Common myeloid progenitor, CD34-positive (primary cell): ENCODE data around the gene OPTC.

Experiments
- CTCF ChIA-PET: fragments of 350-600 bp; sonication (Branson Sonifier 250); formaldehyde crosslinking; loops from one replicate; lab custom pipeline; 2021; ENCODE audit warnings: antibody characterized with exemption; lab: Charles Lee
- POLR2A ChIA-PET: fragments of 350-600 bp; sonication (Branson Sonifier 250); formaldehyde crosslinking; loops from one replicate; lab custom pipeline; 2021; ENCODE audit warnings: antibody characterized with exemption; lab: Charles Lee
- DNase-seq, 3 donors: peaks; one replicate each; pipeline versions ENCODE4 v3.0.0 to v3.0.0-alpha.2; 2013
- H3K27ac ChIP-seq, 2 experiments: 1 replicate in 1 of 2; 2 replicates in 1 of 2; pipeline ENCODE4 v1.7.0; 2013; ENCODE audit warnings: inconsistent platforms in 2 of 2, low read length in 2 of 2, mild to moderate bottlenecking in 2 of 2, low read depth in 1 of 2, moderate library complexity in 1 of 2; ENCODE audit not compliant: severe bottlenecking in 2 of 2, insufficient read depth in 1 of 2, poor library complexity in 1 of 2
- H3K27me3 ChIP-seq, 5 experiments: replicated peaks in 2 of 5; 1 replicate in 3 of 5; 2 replicates in 2 of 5; pipeline versions ENCODE4 v1.6.1 to v1.7.0; 2013; ENCODE audit warnings: low read length in 4 of 5, mild to moderate bottlenecking in 2 of 5, moderate library complexity in 2 of 5, inconsistent platforms in 1 of 5; ENCODE audit not compliant: insufficient read depth in 5 of 5, control insufficient read depth in 4 of 5
- H3K36me3 ChIP-seq, 4 experiments: 1 replicate in 2 of 4; 2 replicates in 2 of 4; pipeline versions ENCODE4 v1.6.1 to v1.7.0; 2013; ENCODE audit warnings: low read length in 3 of 4, control low read depth in 1 of 4, mild to moderate bottlenecking in 1 of 4; ENCODE audit not compliant: control insufficient read depth in 4 of 4, insufficient read depth in 4 of 4
- H3K4me1 ChIP-seq, 4 experiments: 1 replicate in 3 of 4; 2 replicates in 1 of 4; pipeline versions ENCODE4 v1.6.1 to v1.7.1; 2013; ENCODE audit warnings: low read length in 3 of 4, mild to moderate bottlenecking in 3 of 4, control low read depth in 1 of 4, inconsistent platforms in 1 of 4, moderate library complexity in 1 of 4; ENCODE audit not compliant: control insufficient read depth in 4 of 4, insufficient read depth in 4 of 4; ENCODE audit errors: control extremely low read depth in 1 of 4
- H3K4me3 ChIP-seq, 7 experiments: 1 replicate in 4 of 7; 2 replicates in 3 of 7; pipeline versions ENCODE4 v1.5.1 to v1.7.0; 2013; ENCODE audit warnings: mild to moderate bottlenecking in 7 of 7, low read length in 6 of 7, moderate library complexity in 6 of 7, inconsistent platforms in 2 of 7, low read depth in 2 of 7, control low read depth in 1 of 7; ENCODE audit not compliant: insufficient read depth in 4 of 7, control insufficient read depth in 1 of 7; ENCODE audit errors: extremely low read depth in 1 of 7
- H3K9me3 ChIP-seq, 5 experiments: 1 replicate in 4 of 5; 2 replicates in 1 of 5; pipeline versions ENCODE4 v1.6.1 to v1.7.1; 2013; ENCODE audit warnings: low read length in 4 of 5, mild to moderate bottlenecking in 2 of 5, inconsistent platforms in 1 of 5, low read depth in 1 of 5, moderate library complexity in 1 of 5; ENCODE audit not compliant: control insufficient read depth in 4 of 5, insufficient read depth in 2 of 5; ENCODE audit errors: control extremely low read depth in 1 of 5
- WGBS: methylation state at CpG from one replicate; pipeline ENCODE4 v1.1.5; 2013; ENCODE audit not compliant: insufficient coverage; 5-methylcytosine and 5-hydroxymethylcytosine counted together

OPTC gene

DNA sequence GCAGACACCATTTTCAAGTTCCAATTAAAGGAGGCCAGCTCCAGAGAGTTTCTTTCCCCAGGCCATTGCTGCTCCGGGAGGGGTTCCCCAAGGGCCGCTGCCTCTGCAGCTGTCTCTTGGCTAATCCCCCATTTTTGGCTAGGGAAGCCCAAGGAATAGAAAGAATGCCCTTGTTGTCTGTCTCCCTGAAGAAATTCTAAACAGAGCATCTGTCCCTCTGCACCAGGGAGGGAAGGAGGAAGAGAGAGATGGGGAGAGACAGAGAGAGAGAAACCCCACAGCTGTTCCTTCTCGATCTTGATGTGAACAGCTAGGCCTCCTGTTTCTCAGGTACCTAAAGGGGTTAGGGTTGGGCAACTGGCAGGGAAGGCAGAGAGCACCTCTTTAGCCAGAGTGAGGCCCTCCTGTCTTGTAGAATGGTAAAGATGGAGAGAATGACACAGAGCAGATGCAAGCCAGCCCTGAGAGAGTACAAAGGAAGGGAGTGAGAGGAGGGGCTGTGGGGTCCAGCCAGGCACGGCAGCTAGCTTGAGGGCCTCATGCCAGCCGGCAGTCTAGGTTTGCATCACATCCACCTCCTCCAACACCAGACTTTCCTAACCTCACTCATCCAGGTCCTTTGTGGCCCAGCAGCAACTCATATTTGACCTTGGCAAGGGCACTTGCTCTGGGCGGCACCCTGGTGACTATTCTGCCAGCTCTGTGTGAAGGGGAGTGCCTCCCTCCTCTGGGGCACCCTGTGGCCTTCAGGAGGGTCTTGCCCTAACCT, 13.1 kb downstream of the OPTC start:
- ChIA-PET POLR2A (no interaction called here), CTCF (interaction anchor here (0.7 to 10.4 kb wide), 12 partner anchors 10 to 621 kb away, joined by 3 to 172 read pairs (median 4); no protein-coding TSS in a partner anchor)
- Histone ChIP-seq H3K27me3 (peaks cover 0 to 9% (median 3%) of the 10 kb centered on the region in 5 experiments), H3K4me3 (no peak overlapping the region), H3K9me3 (no peaks in the 10 kb centered on the region), H3K27ac (no peak overlapping the region), H3K4me1 (no peaks in the 10 kb centered on the region), H3K36me3 (no peaks in the 10 kb centered on the region)
- whole genome bisulfite sequencing: 94% methylated on average over 5 of the region's 6 CpGs
- DNase-seq: no peak

DNA sequence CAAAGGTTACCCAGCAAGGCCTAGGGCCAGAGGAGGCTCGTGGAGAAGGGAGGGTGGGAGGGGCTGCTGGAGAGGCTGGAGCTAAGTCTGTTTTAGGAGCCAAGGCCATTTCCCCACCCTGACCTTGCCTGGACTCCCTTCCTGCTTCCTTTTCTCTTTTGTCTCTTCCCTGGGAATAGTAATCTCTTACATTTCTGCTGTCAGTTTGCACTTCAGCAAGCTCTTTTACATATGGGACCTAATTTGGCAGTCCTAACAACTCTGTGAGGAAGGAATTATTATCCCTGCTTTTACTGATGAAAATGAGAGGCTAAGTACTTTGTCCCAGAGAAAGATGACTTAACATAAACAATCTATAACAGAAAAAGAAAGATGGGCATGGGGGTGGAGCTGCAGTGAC, 13.8 kb downstream of the OPTC start:
- DNase-seq: no peak
- ChIA-PET CTCF (interaction anchor here (0.7 to 10.4 kb wide), 7 partner anchors 10 to 621 kb away, joined by 3 to 172 read pairs (median 3); no protein-coding TSS in a partner anchor), POLR2A (interaction anchor here (0.6 kb wide), 1 partner anchor 305 kb away, joined by 6 read pairs; no protein-coding TSS in a partner anchor)
- H3K9me3 ChIP-seq: no peaks in the 10 kb centered on the region
- no peak overlapping the region for H3K4me3 ChIP-seq
- peaks cover 0 to 6% (median 0%) of the 10 kb centered on the region in 5 experiments for H3K27me3 ChIP-seq
- H3K27ac ChIP-seq: no peak overlapping the region
- peaks cover 0 to 4% (median 2%) of the 10 kb centered on the region in 4 experiments for H3K4me1 ChIP-seq
- WGBS: no CpG with 5 or more reads among the region's 1 CpG
- H3K36me3 ChIP-seq: no peaks in the 10 kb centered on the region

DNA sequence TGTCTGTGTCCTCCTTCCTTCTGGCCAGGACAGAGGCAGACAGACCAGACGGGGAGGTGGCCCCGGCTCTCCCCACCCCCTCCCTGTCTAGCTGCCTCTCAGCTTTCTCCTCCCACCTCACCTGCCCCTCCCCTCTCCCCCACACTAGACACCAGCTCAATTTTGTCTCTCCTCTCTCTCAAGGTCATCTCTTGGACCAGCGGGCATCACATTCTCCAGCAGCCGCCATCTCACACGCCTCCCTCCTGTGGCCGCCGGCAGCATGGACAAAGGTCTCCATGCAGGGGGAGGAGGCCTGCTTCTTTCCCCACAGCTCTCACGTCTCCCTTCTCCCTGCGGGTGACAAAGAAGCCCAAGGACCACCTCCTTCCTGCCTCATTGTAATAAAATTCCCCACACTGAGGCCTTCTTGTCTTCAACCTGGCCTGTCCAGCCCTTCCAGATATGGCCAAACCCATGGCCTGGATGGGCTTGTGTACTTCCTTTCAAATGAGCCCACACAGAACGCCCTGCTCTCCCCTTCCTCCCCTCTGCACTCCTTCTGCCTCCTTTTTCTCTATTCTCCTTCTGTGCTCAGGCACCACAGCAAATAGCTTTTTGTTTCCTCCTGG, 14.6 kb downstream of the OPTC start:
- no peak overlapping the region for H3K27ac ChIP-seq
- DNase-seq: no peak
- POLR2A ChIA-PET: interaction anchor here (0.6 kb wide), 1 partner anchor 304 kb away, joined by 6 read pairs; no protein-coding TSS in a partner anchor
- no peak overlapping the region for H3K4me3 ChIP-seq
- CTCF ChIA-PET: interaction anchor here (0.7 to 10.4 kb wide), 4 partner anchors 65 to 192 kb away, joined by 3 to 172 read pairs (median 8); no protein-coding TSS in a partner anchor
- H3K4me1 ChIP-seq: peaks cover 0 to 12% (median 9%) of the 10 kb centered on the region in 4 experiments
- no peaks in the 10 kb centered on the region for H3K9me3 ChIP-seq
- peaks cover 0 to 3% (median 0%) of the 10 kb centered on the region in 5 experiments for H3K27me3 ChIP-seq
- WGBS: 100% methylated on average over 8 of the region's 10 CpGs
- no peaks in the 10 kb centered on the region for H3K36me3 ChIP-seq

DNA sequence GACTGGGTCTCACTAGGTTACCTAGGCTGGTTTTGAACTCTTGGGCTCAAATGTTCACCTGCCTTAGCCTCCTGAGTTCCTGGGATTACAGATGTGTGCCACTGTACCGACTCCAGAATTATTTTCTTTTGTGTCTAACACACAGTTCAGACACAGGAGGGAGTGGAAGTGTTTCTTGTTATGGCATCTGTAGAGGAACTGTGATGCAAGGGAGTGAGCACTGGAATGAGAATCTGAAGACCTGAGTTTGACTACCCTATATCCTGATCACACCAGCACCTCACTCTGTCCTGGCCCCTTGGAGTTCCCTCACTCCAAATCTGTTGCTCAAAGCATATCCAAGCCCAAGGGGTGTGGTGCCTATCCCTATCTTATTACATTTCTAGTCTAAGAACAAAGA, 15.2 kb downstream of the OPTC start:
- POLR2A ChIA-PET: no interaction called here
- WGBS: no CpG with 5 or more reads among the region's 1 CpG
- Histone ChIP-seq H3K4me1 (peaks cover 0 to 14% (median 9%) of the 10 kb centered on the region in 4 experiments), H3K9me3 (no peaks in the 10 kb centered on the region), H3K27me3 (no peaks in the 10 kb centered on the region), H3K4me3 (no peak overlapping the region), H3K27ac (no peak overlapping the region), H3K36me3 (no peaks in the 10 kb centered on the region)
- DNase-seq: no peak
- CTCF ChIA-PET: interaction anchor here (10.4 kb wide), 1 partner anchor 191 kb away, joined by 172 read pairs; no protein-coding TSS in a partner anchor

DNA sequence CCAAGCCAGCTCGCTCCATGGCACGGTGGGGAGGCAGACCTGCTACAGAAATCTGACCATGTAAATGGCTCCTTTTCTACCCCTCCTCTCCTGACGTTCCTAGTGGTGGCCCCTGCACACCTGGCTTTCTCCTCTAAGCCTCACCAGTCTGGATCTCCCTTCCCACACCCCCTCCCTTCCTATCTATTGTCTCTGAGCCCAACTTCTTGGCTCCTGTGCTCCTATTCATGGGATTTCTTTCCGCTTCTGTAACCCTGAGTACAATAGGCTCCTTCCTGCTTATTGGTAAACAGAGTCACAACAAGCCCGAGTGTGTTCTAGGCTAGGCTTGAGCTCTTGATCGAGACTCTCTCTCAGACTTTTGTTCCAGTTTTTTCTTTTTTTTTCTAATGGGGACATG, 17.6 kb downstream of the OPTC start:
- Histone ChIP-seq H3K4me1 (peaks cover 0 to 14% (median 13%) of the 10 kb centered on the region in 4 experiments), H3K4me3 (no peak overlapping the region), H3K36me3 (no peaks in the 10 kb centered on the region), H3K9me3 (no peaks in the 10 kb centered on the region), H3K27me3 (no peaks in the 10 kb centered on the region), H3K27ac (no peak overlapping the region)
- POLR2A ChIA-PET: interaction anchor here (0.6 kb wide), 1 partner anchor 252 kb away, joined by 4 read pairs; no protein-coding TSS in a partner anchor
- CTCF ChIA-PET: interaction anchor here (1.0 to 10.4 kb wide), 3 partner anchors 74 to 189 kb away, joined by 3 to 172 read pairs (median 5); no protein-coding TSS in a partner anchor
- no peak for DNase-seq
- WGBS: 94% methylated on average over 6 of the region's 6 CpGs

DNA sequence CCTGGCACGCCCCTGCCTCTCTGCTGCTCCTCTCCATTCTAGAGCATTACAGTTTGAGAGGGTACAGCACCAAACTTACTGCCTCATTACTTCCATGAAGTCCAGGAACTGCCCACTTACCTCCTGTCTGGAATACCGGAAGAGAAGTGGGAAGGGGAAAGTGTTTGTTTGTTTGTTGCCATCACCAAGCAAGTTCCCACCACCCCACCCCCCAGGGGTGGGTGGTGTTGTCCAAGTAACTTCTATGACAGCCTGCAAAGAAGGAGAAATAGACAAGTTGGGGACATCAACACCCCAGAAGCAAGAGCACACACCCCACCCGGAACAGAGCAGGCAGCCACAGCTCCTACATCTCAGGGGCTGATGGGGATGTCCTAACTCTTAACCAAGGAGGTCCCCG, 18.0 kb downstream of the OPTC start:
- DNase-seq: no peak
- CTCF ChIA-PET: interaction anchor here (1.0 to 10.4 kb wide), 3 partner anchors 73 to 188 kb away, joined by 3 to 172 read pairs (median 5); no protein-coding TSS in a partner anchor
- H3K4me1 ChIP-seq: peaks cover 0 to 14% (median 13%) of the 10 kb centered on the region in 4 experiments

More for the DNA sequence above, 18.0 kb downstream of the OPTC start:
- H3K27me3 ChIP-seq: no peaks in the 10 kb centered on the region
- H3K36me3 ChIP-seq: no peaks in the 10 kb centered on the region
- WGBS: 100% methylated on average over 1 of the region's 4 CpGs
- no peak overlapping the region for H3K4me3 ChIP-seq
- no peaks in the 10 kb centered on the region for H3K9me3 ChIP-seq
- H3K27ac ChIP-seq: no peak overlapping the region
- POLR2A ChIA-PET: interaction anchor here (0.6 kb wide), 1 partner anchor 252 kb away, joined by 4 read pairs; no protein-coding TSS in a partner anchor
